Choroid plexus epithelial cell (primary cell): ENCODE data around the gene CLIC3.

ENCODE experiments used
- DNase-seq: peaks from one replicate; pipeline ENCODE4 v3.0.0-alpha.2; 2010; ENCODE audit warnings: low read depth
- H3K4me3 ChIP-seq: 2 replicates; pipeline ENCODE4 v1.5.1; 2011; ENCODE audit warnings: low read depth, mild to moderate bottlenecking, control low read depth, low read length, moderate library complexity
- TF ChIP-seq, protein P1 (sequence below): conservative IDR thresholded peaks from 2 replicates; pipeline ENCODE4 v1.5.1; 2011; ENCODE audit warnings: low read depth, mild to moderate bottlenecking, control low read depth, inconsistent platforms, low read length, moderate library complexity

The CLIC3 gene

DNA sequence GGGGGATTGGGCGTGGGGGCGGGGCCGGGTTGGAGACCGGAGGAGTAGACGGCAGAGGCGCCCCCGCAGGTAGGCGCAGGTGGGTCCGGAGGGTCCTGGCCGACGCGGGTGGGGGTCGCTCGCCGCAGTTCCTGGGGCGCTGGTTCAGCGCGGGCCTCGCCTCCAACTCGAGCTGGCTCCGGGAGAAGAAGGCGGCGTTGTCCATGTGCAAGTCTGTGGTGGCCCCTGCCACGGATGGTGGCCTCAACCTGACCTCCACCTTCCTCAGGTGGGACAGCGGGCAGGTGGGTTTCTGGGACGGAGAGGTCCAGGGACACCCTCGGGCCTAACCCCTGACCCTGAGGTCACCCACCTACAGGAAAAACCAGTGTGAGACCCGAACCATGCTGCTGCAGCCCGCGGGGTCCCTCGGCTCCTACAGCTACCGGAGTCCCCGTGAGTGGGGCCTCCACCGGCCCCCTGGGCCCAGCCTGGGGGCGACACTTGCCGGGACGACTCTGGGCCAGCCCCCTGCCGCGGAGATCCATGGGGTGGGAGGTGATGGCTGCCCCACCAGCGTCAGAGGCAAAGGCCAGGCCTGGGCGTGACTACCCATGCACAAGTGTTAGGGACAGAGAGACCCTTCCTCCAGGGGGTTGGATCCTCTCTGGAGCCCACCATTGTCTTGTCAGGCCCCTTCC is 17.4 kb downstream of the CLIC3 start:
- TF ChIP-seq, protein P1, sequence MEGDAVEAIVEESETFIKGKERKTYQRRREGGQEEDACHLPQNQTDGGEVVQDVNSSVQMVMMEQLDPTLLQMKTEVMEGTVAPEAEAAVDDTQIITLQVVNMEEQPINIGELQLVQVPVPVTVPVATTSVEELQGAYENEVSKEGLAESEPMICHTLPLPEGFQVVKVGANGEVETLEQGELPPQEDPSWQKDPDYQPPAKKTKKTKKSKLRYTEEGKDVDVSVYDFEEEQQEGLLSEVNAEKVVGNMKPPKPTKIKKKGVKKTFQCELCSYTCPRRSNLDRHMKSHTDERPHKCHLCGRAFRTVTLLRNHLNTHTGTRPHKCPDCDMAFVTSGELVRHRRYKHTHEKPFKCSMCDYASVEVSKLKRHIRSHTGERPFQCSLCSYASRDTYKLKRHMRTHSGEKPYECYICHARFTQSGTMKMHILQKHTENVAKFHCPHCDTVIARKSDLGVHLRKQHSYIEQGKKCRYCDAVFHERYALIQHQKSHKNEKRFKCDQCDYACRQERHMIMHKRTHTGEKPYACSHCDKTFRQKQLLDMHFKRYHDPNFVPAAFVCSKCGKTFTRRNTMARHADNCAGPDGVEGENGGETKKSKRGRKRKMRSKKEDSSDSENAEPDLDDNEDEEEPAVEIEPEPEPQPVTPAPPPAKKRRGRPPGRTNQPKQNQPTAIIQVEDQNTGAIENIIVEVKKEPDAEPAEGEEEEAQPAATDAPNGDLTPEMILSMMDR, result no peak
- H3K4me3 ChIP-seq, result peak overlapping the region; percentile 51
- no peak for DNase-seq

DNA sequence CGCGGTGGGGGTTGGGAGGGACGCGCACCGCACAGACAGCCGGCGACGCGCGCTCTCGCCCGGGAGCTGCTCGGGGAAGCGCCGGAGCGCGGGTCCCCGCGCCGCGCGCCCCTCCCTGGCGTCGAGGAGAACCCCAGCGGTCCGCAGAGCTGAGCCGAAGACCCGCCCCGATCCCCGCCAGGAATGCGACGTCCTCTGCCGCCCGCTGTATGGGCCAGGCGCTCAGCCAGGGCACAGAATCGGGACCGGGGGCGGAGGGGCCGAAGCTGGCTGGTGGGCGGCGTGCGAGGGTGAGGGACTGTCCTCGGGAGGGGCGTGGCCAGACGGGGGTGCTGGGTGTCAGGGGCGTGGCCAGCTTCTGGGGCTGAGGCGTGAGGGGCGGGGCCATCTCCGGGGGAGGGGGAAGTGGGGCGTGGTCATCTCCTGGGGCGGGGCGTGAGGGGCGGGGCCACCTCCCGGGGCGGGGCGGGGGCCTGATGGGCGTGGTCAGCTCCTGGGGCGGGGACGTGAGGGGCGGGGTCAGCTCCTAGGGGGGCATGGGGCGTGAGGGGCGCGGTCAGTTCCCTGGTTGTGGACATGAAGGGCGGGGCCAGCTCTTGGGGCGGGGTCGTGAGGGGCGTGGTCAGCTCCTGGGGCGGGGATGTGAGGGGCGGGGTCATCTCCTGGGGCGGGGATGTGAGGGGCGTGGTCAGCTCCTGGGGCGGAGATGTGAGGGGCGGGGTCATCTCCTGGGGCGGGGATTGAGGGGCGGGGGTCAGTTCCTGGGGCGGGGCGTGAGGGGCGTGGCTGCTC is 18.1 kb downstream of the CLIC3 start:
- TF ChIP-seq, protein P1, result no peak
- peak overlapping the region; percentile 91 for H3K4me3 ChIP-seq
- peak; percentile 92 for DNase-seq

- DNase-seq, result no peak
- H3K4me3 ChIP-seq, result peak overlapping the region; percentile 91
- TF ChIP-seq, protein P1, result no peak
These were observed 18.7 kb downstream of the CLIC3 start for GRCh38 chr9:136977649-136978072.

DNA sequence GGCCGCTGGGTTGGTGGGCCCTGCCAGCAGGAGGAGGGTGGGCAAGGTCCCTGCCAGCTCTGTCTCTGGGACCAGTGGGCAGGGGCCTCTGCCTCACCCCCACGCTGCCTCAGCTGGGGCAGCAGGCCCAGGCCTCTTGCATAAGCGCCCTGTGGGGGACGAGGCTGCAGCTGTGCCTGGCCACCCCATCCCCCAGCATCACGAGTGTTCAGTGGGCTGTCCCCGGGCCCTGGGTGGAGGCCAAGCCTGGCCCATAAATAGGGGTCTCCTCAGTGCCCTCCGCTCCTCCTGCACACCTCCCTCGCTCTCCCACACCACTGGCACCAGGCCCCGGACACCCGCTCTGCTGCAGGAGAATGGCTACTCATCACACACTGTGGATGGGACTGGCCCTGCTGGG is 19.1 kb downstream of the CLIC3 start, which contains the start of gene PTGDS:
PTGDS (plus strand) TSS at position 282 of the 400 bp plus-strand sequence; CDS start at position 357, 75 bp downstream.
- DNase-seq, result peak; percentile 92
- TF ChIP-seq, protein P1, result no peak
- peak within 1 kb of the TSS; percentile 91 for H3K4me3 ChIP-seq

- no peak for DNase-seq
- no peak overlapping the region for H3K4me3 ChIP-seq
- TF ChIP-seq, protein P1, result peak; percentile 35
These were observed 20.7 kb downstream of the CLIC3 start for GRCh38 chr9:136975644-136976043.

- H3K4me3 ChIP-seq, result no peak overlapping the region
- TF ChIP-seq, protein P1, result no peak
- no peak for DNase-seq
These were observed 21.4 kb downstream of the CLIC3 start for GRCh38 chr9:136974817-136975535.
